HepG2 (cell line): Measurements from ENCODE around the gene HNRNPM. TPM values are rescaled to one million over a fixed set of nuclear protein-coding genes. Genes with fewer than 3 reads are reported as not detected.

Source experiments
- ARHGAP35 ChIP-seq: sonication (generic); formaldehyde crosslinking; IDR thresholded peaks from 2 replicates; pipeline ENCODE4 v1.9.0; 2022; ENCODE audit warnings: mild to moderate bottlenecking, inconsistent platforms, moderate library complexity, missing genetic modification reagents, borderline replicate concordance
- ATF7 ChIP-seq, 2 experiments: fragments of 450-650 bp in 1 of 2; sonication (generic) in 1 of 2; formaldehyde crosslinking in 1 of 2; IDR thresholded peaks; 2 replicates each; pipeline versions ENCODE4 v1.4.0 to v1.6.1; 2016 to 2020; ENCODE audit warnings: antibody characterized with exemption in 1 of 2, mild to moderate bottlenecking in 1 of 2, missing genetic modification reagents in 1 of 2
- ELF4 ChIP-seq: sonication (generic); formaldehyde crosslinking; IDR thresholded peaks from 2 replicates; pipeline ENCODE4 v1.5.0; 2020; ENCODE audit warnings: missing genetic modification reagents, mild to moderate bottlenecking, moderate library complexity, borderline replicate concordance
- FOSL1 ChIP-seq: sonication (generic); formaldehyde crosslinking; IDR thresholded peaks from 2 replicates; pipeline ENCODE4 v1.9.0; 2021; ENCODE audit warnings: missing genetic modification reagents, borderline replicate concordance
- GLMP ChIP-seq: sonication (generic); formaldehyde crosslinking; IDR thresholded peaks from 2 replicates; pipeline ENCODE4 v1.9.0; 2021; ENCODE audit warnings: missing genetic modification reagents, mild to moderate bottlenecking, borderline replicate concordance
- HOXA3 ChIP-seq: sonication (generic); formaldehyde crosslinking; IDR thresholded peaks from 2 replicates; pipeline ENCODE4 v1.5.0; 2020; ENCODE audit warnings: missing genetic modification reagents
- IKZF1 ChIP-seq: fragments of 450-650 bp; IDR thresholded peaks from 2 replicates; pipeline ENCODE4 v1.7.1; 2016
- IRF9 ChIP-seq: sonication (generic); formaldehyde crosslinking; IDR thresholded peaks from 2 replicates; pipeline ENCODE4 v1.8.0; 2022; ENCODE audit warnings: missing genetic modification reagents, mild to moderate bottlenecking, borderline replicate concordance
- MED1 ChIP-seq: sonication (generic); formaldehyde crosslinking; IDR thresholded peaks from 2 replicates; pipeline ENCODE4 v1.4.0; 2020; ENCODE audit warnings: missing genetic modification reagents
- MXD4 ChIP-seq: IDR thresholded peaks from 2 replicates; pipeline ENCODE4 v1.6.1; 2016; ENCODE audit warnings: mild to moderate bottlenecking, missing biosample characterization, missing genetic modification reagents
- NPAS2 ChIP-seq: sonication (generic); formaldehyde crosslinking; IDR thresholded peaks from 2 replicates; pipeline ENCODE4 v1.8.0; 2022; ENCODE audit warnings: mild to moderate bottlenecking, missing genetic modification reagents, borderline replicate concordance
- NR2C2 ChIP-seq: sonication (generic); formaldehyde crosslinking; IDR thresholded peaks from 2 replicates; pipeline ENCODE4 v1.4.0; 2020; ENCODE audit warnings: missing genetic modification reagents, mild to moderate bottlenecking, moderate library complexity, borderline replicate concordance
- NRL ChIP-seq: sonication (generic); formaldehyde crosslinking; IDR thresholded peaks from 2 replicates; pipeline ENCODE4 v1.5.0; 2020; ENCODE audit warnings: missing genetic modification reagents, mild to moderate bottlenecking, moderate library complexity, borderline replicate concordance
- PHB2 ChIP-seq: fragments of 450-650 bp; IDR thresholded peaks from 2 replicates; pipeline ENCODE4 v1.6.1; 2018; ENCODE audit not compliant: partially characterized antibody
- TCF7 ChIP-seq: sonication (generic); IDR thresholded peaks from 2 replicates; pipeline ENCODE4 v1.6.1; 2016; ENCODE audit warnings: antibody characterized with exemption, low read depth
- THYN1 ChIP-seq: sonication (generic); formaldehyde crosslinking; IDR thresholded peaks from 2 replicates; pipeline ENCODE4 v1.8.1; 2023; ENCODE audit warnings: low read depth, mild to moderate bottlenecking, moderate library complexity, missing genetic modification reagents, borderline replicate concordance
- ZNF251 ChIP-seq: sonication (generic); formaldehyde crosslinking; IDR thresholded peaks from 2 replicates; pipeline ENCODE4 v1.9.0; 2021; ENCODE audit warnings: mild to moderate bottlenecking, missing genetic modification reagents
- ZNF530 ChIP-seq: sonication (generic); formaldehyde crosslinking; IDR thresholded peaks from 2 replicates; pipeline ENCODE4 v1.5.0; 2020; ENCODE audit warnings: low read depth, mild to moderate bottlenecking, missing genetic modification reagents
- ZNF550 ChIP-seq: sonication (generic); formaldehyde crosslinking; IDR thresholded peaks from 2 replicates; pipeline ENCODE4 v1.4.0; 2020; ENCODE audit warnings: mild to moderate bottlenecking, missing genetic modification reagents, borderline replicate concordance
- ZNF558 ChIP-seq: sonication (generic); formaldehyde crosslinking; IDR thresholded peaks from 2 replicates; pipeline ENCODE4 v1.9.0; 2022; ENCODE audit warnings: mild to moderate bottlenecking, missing genetic modification reagents, borderline replicate concordance
- ZNF570 ChIP-seq: sonication (generic); formaldehyde crosslinking; IDR thresholded peaks from 2 replicates; pipeline ENCODE4 v1.4.0; 2020; ENCODE audit warnings: mild to moderate bottlenecking, missing genetic modification reagents, borderline replicate concordance
- ZNF780A ChIP-seq: sonication (generic); formaldehyde crosslinking; IDR thresholded peaks from 2 replicates; pipeline ENCODE4 v1.8.0; 2022; ENCODE audit warnings: mild to moderate bottlenecking, missing genetic modification reagents, moderate library complexity
- ZSCAN12 ChIP-seq: sonication (generic); formaldehyde crosslinking; IDR thresholded peaks from 2 replicates; pipeline ENCODE4 v1.9.0; 2021; ENCODE audit warnings: mild to moderate bottlenecking, missing genetic modification reagents
- ZUFSP ChIP-seq: sonication (generic); formaldehyde crosslinking; IDR thresholded peaks from 2 replicates; pipeline ENCODE4 v1.9.0; 2021; ENCODE audit warnings: missing genetic modification reagents, mild to moderate bottlenecking, borderline replicate concordance
- polyA plus RNA-seq, 8 experiments: library from polyadenylated mRNA; depleted of rRNA in 3 of 8; stranded (reverse) in 7 of 8; unstranded in 1 of 8; fragments of >200 nt; fragmentation: Illumina TruSeq in 4 of 8; extraction: Trizol in 4 of 8; gene quantifications; 2 replicates each; pipeline versions ENCODE4 v1.2.1 to v1.2.3, GENCODE V29; 2011 to 2016; ENCODE audit warnings: low read depth in 4 of 8, missing spikeins in 1 of 8, mixed read lengths in 1 of 8; ENCODE audit not compliant: insufficient read depth in 1 of 8
- total RNA-seq, 5 experiments: library from RNA; depleted of rRNA; stranded (reverse); fragments of >200 nt; fragmentation: Illumina TruSeq; extraction: Trizol; gene quantifications; 2 replicates each; pipeline ENCODE4 v1.2.3, GENCODE V29; 2016; ENCODE audit warnings: low read depth in 1 of 5
- TF ChIP-seq, protein P1 (sequence below): sonication (generic); formaldehyde crosslinking; IDR thresholded peaks from 2 replicates; pipeline ENCODE4 v1.5.0; 2020; ENCODE audit warnings: missing genetic modification reagents, mild to moderate bottlenecking, borderline replicate concordance
- TF ChIP-seq, protein P2 (sequence below): IDR thresholded peaks from 2 replicates; pipeline ENCODE4 v1.6.1; 2016

The HNRNPM gene
- total and polyA plus RNA-seq, 2 of the 13 experiments (the other 11 are each of a cell fraction or from before 2014, with no cell fraction given): 56.7 to 102 TPM

- TF ChIP-seq NR2C2 (CRISPR knock-in tag) (no peak), IKZF1 (no peak), ZNF570 (CRISPR knock-in tag) (no peak), IRF9 (CRISPR knock-in tag) (no peak), ZSCAN12 (CRISPR knock-in tag) (no peak), HOXA3 (CRISPR knock-in tag) (peak; percentile 53; the same call in 1 of the 2 replicates), ZUFSP (CRISPR knock-in tag) (no peak), PHB2 (no peak), ZNF550 (CRISPR knock-in tag) (no peak), ARHGAP35 (CRISPR knock-in tag) (no peak), NPAS2 (CRISPR knock-in tag) (no peak), ZNF251 (no peak), TCF7 (no peak), GLMP (CRISPR knock-in tag) (no peak), MED1 (CRISPR knock-in tag) (no peak), ZNF530 (CRISPR knock-in tag) (no peak), ATF7 (IDR thresholded peaks at IDR 0.05) (no peak), ATF7 (CRISPR knock-in tag; IDR thresholded peaks at IDR 0.05) (no peak), THYN1 (CRISPR knock-in tag) (no peak), MXD4 (CRISPR knock-in tag) (no peak), FOSL1 (CRISPR knock-in tag) (no peak), NRL (CRISPR knock-in tag) (no peak), ZNF558 (CRISPR knock-in tag) (no peak), ELF4 (0 out of 2 replicates have a peak, but pooled peaks have one; percentile 43), ZNF780A (no peak)
- TF ChIP-seq, protein P1, sequence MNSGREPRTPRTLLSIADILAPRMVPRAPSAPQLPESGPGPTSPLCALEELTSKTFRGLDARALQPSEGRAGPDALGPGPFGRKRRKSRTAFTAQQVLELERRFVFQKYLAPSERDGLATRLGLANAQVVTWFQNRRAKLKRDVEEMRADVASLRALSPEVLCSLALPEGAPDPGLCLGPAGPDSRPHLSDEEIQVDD (CRISPR knock-in tag): no peak
- TF ChIP-seq, protein P2, sequence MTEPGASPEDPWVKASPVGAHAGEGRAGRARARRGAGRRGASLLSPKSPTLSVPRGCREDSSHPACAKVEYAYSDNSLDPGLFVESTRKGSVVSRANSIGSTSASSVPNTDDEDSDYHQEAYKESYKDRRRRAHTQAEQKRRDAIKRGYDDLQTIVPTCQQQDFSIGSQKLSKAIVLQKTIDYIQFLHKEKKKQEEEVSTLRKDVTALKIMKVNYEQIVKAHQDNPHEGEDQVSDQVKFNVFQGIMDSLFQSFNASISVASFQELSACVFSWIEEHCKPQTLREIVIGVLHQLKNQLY (CRISPR knock-in tag): no peak
Measured at GRCh38 chr19:8526345-8527091, 81.7 kb downstream of the HNRNPM start (continued).
